Measurements from ENCODE around the gene CCS.

Gene CCS

DNA sequence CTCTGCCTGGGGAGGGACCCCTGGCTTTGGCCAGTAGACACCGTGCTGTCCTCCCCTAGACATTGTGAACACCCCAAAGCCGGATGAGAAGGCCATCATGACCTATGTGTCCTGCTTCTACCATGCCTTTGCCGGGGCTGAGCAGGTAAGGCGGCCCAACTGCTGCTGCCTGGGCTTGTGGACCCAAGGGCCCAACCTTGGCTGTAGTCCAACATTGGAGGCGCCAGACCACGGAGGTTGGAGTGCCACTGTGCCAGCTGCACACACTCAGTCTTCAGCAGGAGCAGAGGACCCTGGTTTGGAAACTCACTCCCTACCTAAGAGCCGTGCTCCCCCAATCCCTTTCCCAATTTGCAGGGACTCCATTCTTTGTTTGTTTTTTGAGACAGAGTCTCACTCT, 36.9 kb upstream of the CCS start:
- DNase-seq (ENCODE audit: low read depth) = no peak
- TF ChIP-seq CTCF (IDR thresholded peaks at IDR 0.05; ENCODE audit: insufficient read depth, low read depth, low read length, missing control alignments) = no peak

GRCh38 chr11:66557733-66558326, 35.2 kb upstream of the CCS start:
- H3K4me3 ChIP-seq (ENCODE audit: low read length) = no peak overlapping the region
- no peak for DNase-seq (ENCODE audit: low read depth)
- no peak for TF ChIP-seq CTCF (IDR thresholded peaks at IDR 0.05; ENCODE audit: insufficient read depth, low read depth, low read length, missing control alignments)

More for the DNA sequence above, 36.9 kb upstream of the CCS start:
- H3K4me3 ChIP-seq (ENCODE audit: low read length) = no peak overlapping the region

- DNase-seq (ENCODE audit: low read depth) = peak; percentile 29
- no peak overlapping the region for H3K4me3 ChIP-seq (ENCODE audit: low read length)
- TF ChIP-seq CTCF (IDR thresholded peaks at IDR 0.05; ENCODE audit: insufficient read depth, low read depth, low read length, missing control alignments) = no peak
These were observed 33.7 kb upstream of the CCS start for GRCh38 chr11:66559142-66559865.

GRCh38 chr11:66559866-66560676, 32.9 kb upstream of the CCS start:
- TF ChIP-seq CTCF (IDR thresholded peaks at IDR 0.05; ENCODE audit: insufficient read depth, low read depth, low read length, missing control alignments) = no peak
- H3K4me3 ChIP-seq (ENCODE audit: low read length) = no peak overlapping the region
- DNase-seq (ENCODE audit: low read depth) = no peak

- TF ChIP-seq CTCF (IDR thresholded peaks at IDR 0.05; ENCODE audit: insufficient read depth, low read depth, low read length, missing control alignments) = no peak
- no peak for DNase-seq (ENCODE audit: low read depth)
- no peak overlapping the region for H3K4me3 ChIP-seq (ENCODE audit: low read length)
These were observed 31.6 kb upstream of the CCS start for GRCh38 chr11:66561178-66561974.

- no peak for DNase-seq (ENCODE audit: low read depth)
- TF ChIP-seq CTCF (IDR thresholded peaks at IDR 0.05; ENCODE audit: insufficient read depth, low read depth, low read length, missing control alignments) = no peak
- no peak overlapping the region for H3K4me3 ChIP-seq (ENCODE audit: low read length)
These were observed 31.1 kb upstream of the CCS start for GRCh38 chr11:66561975-66562248.

All from epithelial cell of esophagus (primary cell).